Activated naive CD8-positive, alpha-beta T cell treated with anti-CD3 and anti-CD28 coated beads for 36 hours (primary cell): ENCODE results near the gene ZNF658. TPM values are rescaled to one million over a fixed set of nuclear protein-coding genes. Genes with fewer than 3 reads are reported as not detected.

Source experiments
- total RNA-seq, 2 experiments: library from RNA; stranded (reverse); gene quantifications; one replicate each; pipeline ENCODE4 v1.2.3, GENCODE V29; 2021

ZNF658 gene
- total RNA-seq, 2 experiments from 2014 or later, result 2.0 to 2.4 TPM

Other genes with a start within 250 kb of the ZNF658 start
- gene SPATA31A3, start 91.8 kb downstream of the ZNF658 start, total RNA-seq, result not detected